Astrocyte (in vitro differentiated cells and primary cell): ENCODE measurements around the gene LANCL2.

Source experiments
- CTCF ChIP-seq: IDR thresholded peaks from 2 replicates; pipeline ENCODE4 v1.5.1; 2011; ENCODE audit warnings: low read depth, mild to moderate bottlenecking, inconsistent platforms, low read length, moderate library complexity; ENCODE audit not compliant: insufficient read depth
- EZH2 ChIP-seq: IDR thresholded peaks from 2 replicates; pipeline ENCODE4 v1.6.1; 2012; ENCODE audit warnings: mild to moderate bottlenecking, low read length, inconsistent platforms; ENCODE audit not compliant: insufficient read depth

- TF ChIP-seq CTCF = no peak
- no peak for TF ChIP-seq EZH2
Observed at GRCh38 chr7:55350281-55350680, 14.9 kb upstream of the LANCL2 start.
